Muscle of leg (tissue), 11 donors: Measurements from ENCODE around the gene DNAJC1. TPM values are rescaled to one million over a fixed set of nuclear protein-coding genes. Genes with fewer than 3 reads are reported as not detected.

Experiments
- DNase-seq: peaks from one replicate; pipeline ENCODE4 v3.0.0; 2013
- H3K27ac ChIP-seq: one replicate; pipeline ENCODE4 v1.5.1; 2013; ENCODE audit warnings: mild to moderate bottlenecking, low read length, control low read depth
- H3K27me3 ChIP-seq: one replicate; pipeline ENCODE4 v1.6.1; 2013; ENCODE audit warnings: low read length; ENCODE audit not compliant: control insufficient read depth, insufficient read depth
- H3K36me3 ChIP-seq: one replicate; pipeline ENCODE4 v1.6.1; 2013; ENCODE audit warnings: low read length; ENCODE audit not compliant: control insufficient read depth, insufficient read depth
- H3K4me1 ChIP-seq: one replicate; pipeline ENCODE4 v1.6.1; 2013; ENCODE audit warnings: low read length; ENCODE audit not compliant: control insufficient read depth, insufficient read depth
- H3K4me3 ChIP-seq: one replicate; pipeline ENCODE4 v1.5.1; 2013; ENCODE audit warnings: low read length, control low read depth
- H3K9me3 ChIP-seq: replicated peaks from 2 replicates; pipeline ENCODE4 v1.6.1; 2013; ENCODE audit warnings: low read depth, low read length; ENCODE audit not compliant: control insufficient read depth
- WGBS: methylation state at CpG from one replicate; pipeline ENCODE4 v1.1.5; 2013; ENCODE audit warnings: missing lambda C conversion rate; ENCODE audit not compliant: insufficient coverage; 5-methylcytosine and 5-hydroxymethylcytosine counted together
- polyA plus RNA-seq, 8 donors: library from polyadenylated mRNA; unstranded; fragments of 120-200 nt; gene quantifications; one replicate each; pipeline versions ENCODE4 v1.2.1 to v1.2.3, GENCODE V29; 2013; ENCODE audit warnings: inconsistent platforms in 1 of 8, low replicate concordance in 1 of 8; ENCODE audit not compliant: insufficient read length in 8 of 8, insufficient read depth in 1 of 8
- total RNA-seq: library from RNA; stranded (reverse); fragments of 120-200 nt; gene quantifications from one replicate; pipeline ENCODE4 v1.2.4, GENCODE V29; 2013

The DNAJC1 gene
- total and polyA plus RNA-seq, 9 donors = 11.5 to 19.6 (median 12.8) TPM

- WGBS = 95% methylated on average over 4 of the region's 5 CpGs
- Histone ChIP-seq H3K4me3 (no peak overlapping the region), H3K27me3 (no peaks in the 10 kb centered on the region), H3K36me3 (no peaks in the 10 kb centered on the region), H3K4me1 (peaks cover 3% of the 10 kb centered on the region), H3K27ac (peak overlapping the region; percentile 65), H3K9me3 (no peaks in the 10 kb centered on the region)
- DNase-seq = peak; percentile 23
These were observed 205.4 kb downstream of the DNAJC1 start for GRCh38 chr10:21797984-21798765.

GRCh38 chr10:21797533-21797932 is 206.0 kb downstream of the DNAJC1 start:
- Histone ChIP-seq H3K4me1 (peaks cover 3% of the 10 kb centered on the region), H3K36me3 (no peaks in the 10 kb centered on the region), H3K27ac (peak overlapping the region; percentile 26), H3K9me3 (no peaks in the 10 kb centered on the region), H3K27me3 (no peaks in the 10 kb centered on the region), H3K4me3 (no peak overlapping the region)
- no CpG with 5 or more reads among the region's 3 CpGs for WGBS
- no peak for DNase-seq

GRCh38 chr10:21791276-21791675 is 212.3 kb downstream of the DNAJC1 start:
- Histone ChIP-seq H3K9me3 (peaks cover 2% of the 10 kb centered on the region), H3K36me3 (no peaks in the 10 kb centered on the region), H3K27ac (no peak overlapping the region), H3K27me3 (no peaks in the 10 kb centered on the region), H3K4me1 (peaks cover 6% of the 10 kb centered on the region), H3K4me3 (no peak overlapping the region)
- WGBS = no CpG with 5 or more reads among the region's 2 CpGs
- DNase-seq = no peak

GRCh38 chr10:21776883-21777282 is 226.6 kb downstream of the DNAJC1 start:
- no peak overlapping the region for H3K27ac ChIP-seq
- WGBS = no CpG with 5 or more reads among the region's 1 CpG
- no peak overlapping the region for H3K4me3 ChIP-seq
- no peaks in the 10 kb centered on the region for H3K27me3 ChIP-seq
- no peak for DNase-seq
- no peaks in the 10 kb centered on the region for H3K4me1 ChIP-seq
- H3K9me3 ChIP-seq = no peaks in the 10 kb centered on the region
- H3K36me3 ChIP-seq = no peaks in the 10 kb centered on the region

- Histone ChIP-seq H3K36me3 (no peaks in the 10 kb centered on the region), H3K4me1 (no peaks in the 10 kb centered on the region), H3K4me3 (no peak overlapping the region), H3K9me3 (no peaks in the 10 kb centered on the region), H3K27ac (no peak overlapping the region), H3K27me3 (no peaks in the 10 kb centered on the region)
- no peak for DNase-seq
- no CpG with 5 or more reads among the region's 4 CpGs for WGBS
These were observed 232.3 kb downstream of the DNAJC1 start for GRCh38 chr10:21771219-21771618.

GRCh38 chr10:21769041-21769440 is 234.5 kb downstream of the DNAJC1 start:
- H3K27me3 ChIP-seq = no peaks in the 10 kb centered on the region
- no peaks in the 10 kb centered on the region for H3K4me1 ChIP-seq
- H3K4me3 ChIP-seq = no peak overlapping the region
- DNase-seq = no peak
- 100% methylated on average over 1 of the region's 3 CpGs for WGBS
- no peaks in the 10 kb centered on the region for H3K36me3 ChIP-seq
- no peaks in the 10 kb centered on the region for H3K9me3 ChIP-seq
- H3K27ac ChIP-seq = no peak overlapping the region

GRCh38 chr10:21764466-21765189 is 238.9 kb downstream of the DNAJC1 start:
- WGBS = 100% methylated on average over 1 of the region's 5 CpGs
- Histone ChIP-seq H3K27ac (no peak overlapping the region), H3K36me3 (no peaks in the 10 kb centered on the region), H3K9me3 (no peaks in the 10 kb centered on the region), H3K27me3 (no peaks in the 10 kb centered on the region), H3K4me3 (no peak overlapping the region), H3K4me1 (no peaks in the 10 kb centered on the region)
- no peak for DNase-seq

GRCh38 chr10:21760332-21760731 is 243.2 kb downstream of the DNAJC1 start:
- H3K27me3 ChIP-seq = no peaks in the 10 kb centered on the region
- H3K27ac ChIP-seq = no peak overlapping the region
- WGBS = no CpG with 5 or more reads among the region's 2 CpGs
- H3K36me3 ChIP-seq = peaks cover 4% of the 10 kb centered on the region
- H3K4me1 ChIP-seq = peaks cover 14% of the 10 kb centered on the region
- H3K4me3 ChIP-seq = no peak overlapping the region
- H3K9me3 ChIP-seq = no peaks in the 10 kb centered on the region
- DNase-seq = no peak

- Histone ChIP-seq H3K4me3 (no peak overlapping the region), H3K4me1 (peaks cover 14% of the 10 kb centered on the region), H3K9me3 (no peaks in the 10 kb centered on the region), H3K27ac (no peak overlapping the region), H3K27me3 (no peaks in the 10 kb centered on the region), H3K36me3 (peaks cover 10% of the 10 kb centered on the region)
- no peak for DNase-seq
- WGBS = 74% methylated on average over 16 of the region's 21 CpGs
These were observed 244.3 kb downstream of the DNAJC1 start for GRCh38 chr10:21759232-21759631.

- WGBS = 60% methylated on average over 2 of the region's 7 CpGs
- Histone ChIP-seq H3K4me3 (no peak overlapping the region), H3K4me1 (peaks cover 14% of the 10 kb centered on the region)
These were observed 244.8 kb downstream of the DNAJC1 start for GRCh38 chr10:21758696-21759095.

More at GRCh38 chr10:21758696-21759095, 244.8 kb downstream of the DNAJC1 start:
- Histone ChIP-seq H3K27ac (no peak overlapping the region), H3K36me3 (peaks cover 12% of the 10 kb centered on the region), H3K9me3 (no peaks in the 10 kb centered on the region), H3K27me3 (no peaks in the 10 kb centered on the region)
- DNase-seq = no peak
